GM12878 (cell line): ENCODE measurements around the gene AMBP.

Experiments used
- ATF3 ChIP-seq: IDR thresholded peaks from 2 replicates; pipeline ENCODE4 v1.6.1; 2011; ENCODE audit warnings: low read depth, mild to moderate bottlenecking, low read length, moderate library complexity, borderline replicate concordance; ENCODE audit errors: extremely low read depth
- CTCF ChIP-seq, 3 experiments: IDR thresholded peaks in 2 of 3; conservative IDR thresholded peaks in 1 of 3; 2 replicates each; pipeline ENCODE4 v1.5.1; 2011; ENCODE audit warnings: low read depth in 3 of 3, low read length in 3 of 3, mild to moderate bottlenecking in 3 of 3, control low read depth in 2 of 3, moderate library complexity in 2 of 3, inconsistent platforms in 1 of 3, mixed read lengths in 1 of 3; ENCODE audit not compliant: control insufficient read depth in 2 of 3, insufficient read depth in 1 of 3; ENCODE audit errors: extremely low read depth in 1 of 3
- EGR1 ChIP-seq, 2 experiments: IDR thresholded peaks; 1 replicate in 1 of 2; 2 replicates in 1 of 2; pipeline ENCODE4 v1.6.1; 2011 to 2012; ENCODE audit warnings: low read depth in 2 of 2, low read length in 2 of 2, borderline replicate concordance in 1 of 2, mild to moderate bottlenecking in 1 of 2, moderate library complexity in 1 of 2
- EP300 ChIP-seq, 2 experiments: fragments of 150-350 bp in 1 of 2; IDR thresholded peaks; 2 replicates each; pipeline ENCODE4 v1.6.1; 2011 to 2012; ENCODE audit warnings: low read depth in 2 of 2, low read length in 2 of 2, borderline replicate concordance in 1 of 2, improper control_type of control experiment in 1 of 2, inconsistent platforms in 1 of 2; ENCODE audit not compliant: control insufficient read depth in 1 of 2
- ESRRA ChIP-seq: IDR thresholded peaks from 2 replicates; pipeline ENCODE4 v1.6.1; 2012; ENCODE audit warnings: mild to moderate bottlenecking, low read length, improper control_type of control experiment
- HCFC1 ChIP-seq: fragments of 150-350 bp; IDR thresholded peaks from 2 replicates; pipeline ENCODE4 v1.6.1; 2014; ENCODE audit warnings: low read length
- HDGF ChIP-seq: fragments of 450-650 bp; IDR thresholded peaks from 2 replicates; pipeline ENCODE4 v1.6.1; 2016; ENCODE audit warnings: antibody characterized with exemption
- NFXL1 ChIP-seq: fragments of 450-650 bp; IDR thresholded peaks from 2 replicates; pipeline ENCODE4 v1.6.1; 2017; ENCODE audit warnings: antibody characterized with exemption, mild to moderate bottlenecking, borderline replicate concordance
- PKNOX1 ChIP-seq: fragments of 450-650 bp; IDR thresholded peaks from 2 replicates; pipeline ENCODE4 v1.6.1; 2016; ENCODE audit warnings: mild to moderate bottlenecking
- POLR2A ChIP-seq: IDR thresholded peaks from 2 replicates; pipeline ENCODE4 v1.6.1; 2011; ENCODE audit warnings: low read depth, mild to moderate bottlenecking, low read length
- REST ChIP-seq: IDR thresholded peaks from 2 replicates; pipeline ENCODE4 v1.6.1; 2012; ENCODE audit warnings: mild to moderate bottlenecking, low read depth, low read length
- SKIL ChIP-seq: fragments of 450-650 bp; IDR thresholded peaks from 2 replicates; pipeline ENCODE4 v1.6.1; 2017; ENCODE audit warnings: mild to moderate bottlenecking, low read depth, inconsistent platforms; ENCODE audit not compliant: poor library complexity, severe bottlenecking

GRCh38 chr9:114080195-114080772, 2.2 kb upstream of the AMBP start:
- no peak for TF ChIP-seq POLR2A
- no peak for TF ChIP-seq CTCF (IDR thresholded peaks at IDR 0.05 in 2 of 3, conservative IDR thresholded peaks at IDR 0.05 in 1 of 3; ENCODE audit: control insufficient read depth in 2 of 3, extremely low read depth in 1 of 3, insufficient read depth in 1 of 3, low read depth in 3 of 3, low read length in 3 of 3)
- TF ChIP-seq EGR1 (IDR thresholded peaks at IDR 0.05; ENCODE audit: borderline replicate concordance in 1 of 2, low read depth in 2 of 2, low read length in 2 of 2), result no peak
- no peak for TF ChIP-seq HCFC1
- no peak for TF ChIP-seq ATF3
- TF ChIP-seq ESRRA, result no peak
- TF ChIP-seq HDGF, result no peak
- no peak for TF ChIP-seq EP300 (IDR thresholded peaks at IDR 0.05; ENCODE audit: borderline replicate concordance in 1 of 2, control insufficient read depth in 1 of 2, low read depth in 2 of 2, low read length in 2 of 2)
- TF ChIP-seq SKIL, result no peak
- TF ChIP-seq REST, result no peak
- no peak for TF ChIP-seq NFXL1
- no peak for TF ChIP-seq PKNOX1
